ENCODE results near the gene LRP6.

Gene LRP6

GRCh38 chr12:12214635-12215131 lies 52.2 kb downstream of the LRP6 start:
- DNase-seq (ENCODE audit: low read depth) = no peak

GRCh38 chr12:12214201-12214600 lies 52.6 kb downstream of the LRP6 start:
- no peak for DNase-seq (ENCODE audit: low read depth)

GRCh38 chr12:12212769-12213168 lies 54.1 kb downstream of the LRP6 start:
- no peak for DNase-seq (ENCODE audit: low read depth)

GRCh38 chr12:12210983-12211382 lies 55.9 kb downstream of the LRP6 start:
- DNase-seq (ENCODE audit: low read depth) = no peak

GRCh38 chr12:12210416-12210815 lies 56.4 kb downstream of the LRP6 start:
- no peak for DNase-seq (ENCODE audit: low read depth)

- no peak for DNase-seq (ENCODE audit: low read depth)
Observed at GRCh38 chr12:12209675-12210074, 57.2 kb downstream of the LRP6 start.

- no peak for DNase-seq (ENCODE audit: low read depth)
Observed at GRCh38 chr12:12209043-12209442, 57.8 kb downstream of the LRP6 start.

- no peak for DNase-seq (ENCODE audit: low read depth)
Observed at GRCh38 chr12:12207746-12208145, 59.1 kb downstream of the LRP6 start.

GRCh38 chr12:12206776-12207388 lies 60.0 kb downstream of the LRP6 start:
- DNase-seq (ENCODE audit: low read depth) = no peak

GRCh38 chr12:12202747-12203146 lies 64.1 kb downstream of the LRP6 start:
- DNase-seq (ENCODE audit: low read depth) = no peak

- DNase-seq (ENCODE audit: low read depth) = no peak
Observed at GRCh38 chr12:12202105-12202504, 64.7 kb downstream of the LRP6 start.

- no peak for DNase-seq (ENCODE audit: low read depth)
Observed at GRCh38 chr12:12201274-12201758, 65.5 kb downstream of the LRP6 start.

GRCh38 chr12:12200363-12200762 lies 66.5 kb downstream of the LRP6 start:
- no peak for DNase-seq (ENCODE audit: low read depth)

- DNase-seq (ENCODE audit: low read depth) = no peak
Observed at GRCh38 chr12:12198124-12198523, 68.7 kb downstream of the LRP6 start.

GRCh38 chr12:12197128-12197527 lies 69.7 kb downstream of the LRP6 start:
- DNase-seq (ENCODE audit: low read depth) = no peak

GRCh38 chr12:12195516-12195915 lies 71.3 kb downstream of the LRP6 start:
- DNase-seq (ENCODE audit: low read depth) = no peak

GRCh38 chr12:12195081-12195480 lies 71.8 kb downstream of the LRP6 start:
- DNase-seq (ENCODE audit: low read depth) = no peak

- DNase-seq (ENCODE audit: low read depth) = no peak
Observed at GRCh38 chr12:12194206-12194605, 72.6 kb downstream of the LRP6 start.

- DNase-seq (ENCODE audit: low read depth) = no peak
Observed at GRCh38 chr12:12191008-12191407, 75.8 kb downstream of the LRP6 start.

- no peak for DNase-seq (ENCODE audit: low read depth)
Observed at GRCh38 chr12:12190087-12190809, 76.6 kb downstream of the LRP6 start.

GRCh38 chr12:12185414-12185813 lies 81.4 kb downstream of the LRP6 start:
- no peak for DNase-seq (ENCODE audit: low read depth)

GRCh38 chr12:12182703-12183365 lies 84.0 kb downstream of the LRP6 start:
- no peak for DNase-seq (ENCODE audit: low read depth)

- DNase-seq (ENCODE audit: low read depth) = no peak
Observed at GRCh38 chr12:12181511-12181910, 85.3 kb downstream of the LRP6 start.
